Ascending aorta (tissue), 2 donors: ENCODE measurements around the gene IL21. TPM values are rescaled to one million over a fixed set of nuclear protein-coding genes. Genes with fewer than 3 reads are reported as not detected.

Experiments
- DNase-seq, 2 donors: peaks; one replicate each; pipeline ENCODE4 v3.0.0-alpha.2; 2019; ENCODE audit warnings: low spot score in 2 of 2
- H3K27ac ChIP-seq, 2 donors: fragments of 200-600 bp; sonication (generic); one replicate each; pipeline ENCODE4 v1.5.1; 2016 to 2017; ENCODE audit warnings: mild to moderate bottlenecking in 1 of 2
- H3K27me3 ChIP-seq: fragments of 200-600 bp; sonication (generic); one replicate; pipeline ENCODE4 v1.5.1; 2017
- H3K36me3 ChIP-seq, 2 donors: fragments of 200-600 bp; sonication (generic); one replicate each; pipeline ENCODE4 v1.5.1; 2016
- H3K4me1 ChIP-seq, 2 donors: fragments of 200-600 bp; sonication (generic); one replicate each; pipeline ENCODE4 v1.5.1; 2016 to 2017; ENCODE audit warnings: mild to moderate bottlenecking in 1 of 2
- H3K4me3 ChIP-seq, 2 donors: fragments of 200-600 bp; sonication (generic); one replicate each; pipeline ENCODE4 v1.5.1; 2016 to 2017; ENCODE audit warnings: mild to moderate bottlenecking in 1 of 2
- H3K9me3 ChIP-seq, 2 donors: fragments of 200-600 bp; sonication (generic); one replicate each; pipeline ENCODE4 v1.5.1; 2016
- intact Hi-C: fragments of 100-400 bp; cut with DNase I; formaldehyde crosslinking; loops from one replicate; pipeline ENCODE4 v1.15.1; 2023
- total RNA-seq: library from RNA; depleted of rRNA; stranded (reverse); fragments of >200 nt; gene quantifications from one replicate; pipeline ENCODE4 v1.1.0, GENCODE V29; 2016
- TF ChIP-seq, protein P1 (sequence below), 3 experiments: fragments of 200-600 bp in 2 of 3; fragments of 450-650 bp in 1 of 3; sonication (generic) in 2 of 3; IDR thresholded peaks; one replicate each; pipeline ENCODE4 v1.5.1; 2016 to 2019; ENCODE audit warnings: antibody characterized with exemption in 3 of 3, mild to moderate bottlenecking in 1 of 3, moderate library complexity in 1 of 3

Gene IL21
- not detected for total RNA-seq

DNA sequence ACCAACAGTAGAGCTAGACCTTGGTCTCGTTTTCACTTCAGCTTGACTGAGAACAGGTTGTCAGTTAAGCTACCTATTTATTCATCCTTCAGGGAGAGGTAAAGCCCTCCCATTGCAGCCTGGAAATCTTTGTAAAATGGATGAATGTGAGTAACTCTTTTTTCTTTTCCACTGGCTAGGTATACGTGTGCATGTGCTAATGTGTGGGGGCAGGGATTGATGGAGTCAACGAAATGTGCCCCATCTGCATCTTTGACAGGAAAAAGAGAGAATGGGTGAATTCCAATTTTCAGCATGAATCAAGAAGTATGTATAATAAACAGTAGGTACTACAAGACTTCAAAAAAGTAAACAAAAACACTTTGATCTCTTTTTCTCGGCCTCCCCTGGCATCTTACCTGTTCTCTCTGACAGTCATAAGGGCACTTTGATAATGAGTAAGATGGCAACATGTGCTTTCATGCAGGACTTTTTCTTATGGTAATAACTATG is at the start of gene IL21:
IL21 (minus strand) TSS at position 51 of the 492 bp plus-strand sequence. CDS start 55 bp downstream, outside the sequence.
- no peak for DNase-seq
- Histone ChIP-seq H3K27ac (no peak within 1 kb of the TSS), H3K4me1 (no peaks in the 10 kb centered on the region), H3K4me3 (no peak within 1 kb of the TSS), H3K36me3 (no peaks in the 10 kb centered on the region), H3K9me3 (no peaks in the 10 kb centered on the region), H3K27me3 (no peaks in the 10 kb centered on the region)
- intact Hi-C loops, result no loop called here
- TF ChIP-seq, protein P1, sequence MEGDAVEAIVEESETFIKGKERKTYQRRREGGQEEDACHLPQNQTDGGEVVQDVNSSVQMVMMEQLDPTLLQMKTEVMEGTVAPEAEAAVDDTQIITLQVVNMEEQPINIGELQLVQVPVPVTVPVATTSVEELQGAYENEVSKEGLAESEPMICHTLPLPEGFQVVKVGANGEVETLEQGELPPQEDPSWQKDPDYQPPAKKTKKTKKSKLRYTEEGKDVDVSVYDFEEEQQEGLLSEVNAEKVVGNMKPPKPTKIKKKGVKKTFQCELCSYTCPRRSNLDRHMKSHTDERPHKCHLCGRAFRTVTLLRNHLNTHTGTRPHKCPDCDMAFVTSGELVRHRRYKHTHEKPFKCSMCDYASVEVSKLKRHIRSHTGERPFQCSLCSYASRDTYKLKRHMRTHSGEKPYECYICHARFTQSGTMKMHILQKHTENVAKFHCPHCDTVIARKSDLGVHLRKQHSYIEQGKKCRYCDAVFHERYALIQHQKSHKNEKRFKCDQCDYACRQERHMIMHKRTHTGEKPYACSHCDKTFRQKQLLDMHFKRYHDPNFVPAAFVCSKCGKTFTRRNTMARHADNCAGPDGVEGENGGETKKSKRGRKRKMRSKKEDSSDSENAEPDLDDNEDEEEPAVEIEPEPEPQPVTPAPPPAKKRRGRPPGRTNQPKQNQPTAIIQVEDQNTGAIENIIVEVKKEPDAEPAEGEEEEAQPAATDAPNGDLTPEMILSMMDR (IDR thresholded peaks at IDR 0.05), result no peak

DNA sequence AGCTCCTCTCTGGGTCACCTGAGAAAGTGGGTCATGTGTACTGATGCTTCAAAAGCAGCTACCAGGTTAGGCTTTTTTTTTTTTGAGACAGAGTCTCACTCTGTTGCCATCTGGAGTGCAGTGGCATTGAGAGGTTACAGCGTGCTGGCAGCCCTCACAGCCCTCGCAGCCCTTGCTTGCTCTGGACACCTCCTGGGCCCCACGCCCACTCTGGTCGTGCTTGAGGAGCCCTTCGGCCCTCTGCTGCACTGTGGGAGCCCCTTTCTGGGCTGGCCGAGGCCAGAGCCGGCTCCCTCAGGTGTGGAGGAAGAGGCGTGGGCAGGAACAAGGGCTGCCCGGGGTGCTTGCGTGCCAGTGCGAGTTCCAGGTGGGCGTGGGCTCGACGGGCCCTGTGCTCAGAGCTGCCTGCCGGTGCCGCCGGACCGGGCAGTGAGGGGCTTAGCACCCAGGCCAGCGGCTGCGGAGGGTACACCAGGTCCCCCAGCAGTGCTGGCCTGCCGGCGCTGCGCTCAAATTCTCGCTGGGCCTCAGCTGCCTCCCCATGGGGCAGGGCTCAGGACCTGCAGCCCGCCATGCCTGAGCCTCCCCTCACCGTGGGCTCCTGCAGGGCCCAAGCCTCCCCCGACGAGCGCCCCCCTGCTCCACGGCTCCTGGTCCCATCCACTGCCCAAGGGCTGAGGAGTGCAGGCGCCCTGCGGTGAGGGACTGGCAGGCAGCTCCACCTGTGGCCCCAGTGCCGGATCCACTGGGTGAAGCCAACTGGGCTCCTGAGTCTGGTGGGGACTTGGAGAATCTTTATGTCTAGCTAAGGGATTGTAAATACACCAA is 49.3 kb upstream of the IL21 start:
- H3K4me1 ChIP-seq, result peaks cover 0 to 13% of the 10 kb centered on the region in 2 donors
- no peak overlapping the region for H3K4me3 ChIP-seq
- no peaks in the 10 kb centered on the region for H3K36me3 ChIP-seq
- intact Hi-C loops, result loop anchor here (10.0 kb wide), 2 partner anchors 155 to 245 kb away; partner anchors contain the start of gene FGF2
- DNase-seq, result no peak
- H3K9me3 ChIP-seq, result no peaks in the 10 kb centered on the region
- TF ChIP-seq, protein P1 (IDR thresholded peaks at IDR 0.05), result no peak
- no peaks in the 10 kb centered on the region for H3K27me3 ChIP-seq
- no peak overlapping the region for H3K27ac ChIP-seq

DNA sequence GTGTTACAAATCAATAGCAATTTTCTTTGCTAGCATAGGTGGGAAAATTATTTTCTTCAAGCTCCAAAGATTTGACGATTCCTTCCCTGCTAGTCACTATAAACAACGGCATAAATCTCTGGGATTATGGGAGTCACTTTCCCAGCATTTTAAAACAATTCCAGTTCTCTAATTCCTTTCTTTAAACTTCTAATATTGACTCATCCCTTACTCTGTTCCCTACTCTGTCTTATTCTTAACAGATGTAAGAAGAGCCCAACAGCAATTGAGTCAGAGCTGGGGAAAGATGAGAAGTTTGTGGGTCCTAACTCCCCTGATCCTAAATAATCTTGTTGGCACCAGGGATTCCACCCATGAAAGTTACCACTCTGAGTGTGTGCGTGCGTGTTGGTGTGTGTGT is 47.4 kb upstream of the IL21 start:
- intact Hi-C loops, result loop anchor here (10.0 kb wide), 2 partner anchors 157 to 247 kb away; partner anchors contain the start of gene FGF2
- H3K27ac ChIP-seq, result no peak overlapping the region
- peaks cover 0 to 13% of the 10 kb centered on the region in 2 donors for H3K4me1 ChIP-seq
- DNase-seq, result no peak
- H3K27me3 ChIP-seq, result no peaks in the 10 kb centered on the region
- TF ChIP-seq, protein P1 (IDR thresholded peaks at IDR 0.05), result no peak
- H3K4me3 ChIP-seq, result no peak overlapping the region
- H3K36me3 ChIP-seq, result no peaks in the 10 kb centered on the region
- H3K9me3 ChIP-seq, result no peaks in the 10 kb centered on the region

DNA sequence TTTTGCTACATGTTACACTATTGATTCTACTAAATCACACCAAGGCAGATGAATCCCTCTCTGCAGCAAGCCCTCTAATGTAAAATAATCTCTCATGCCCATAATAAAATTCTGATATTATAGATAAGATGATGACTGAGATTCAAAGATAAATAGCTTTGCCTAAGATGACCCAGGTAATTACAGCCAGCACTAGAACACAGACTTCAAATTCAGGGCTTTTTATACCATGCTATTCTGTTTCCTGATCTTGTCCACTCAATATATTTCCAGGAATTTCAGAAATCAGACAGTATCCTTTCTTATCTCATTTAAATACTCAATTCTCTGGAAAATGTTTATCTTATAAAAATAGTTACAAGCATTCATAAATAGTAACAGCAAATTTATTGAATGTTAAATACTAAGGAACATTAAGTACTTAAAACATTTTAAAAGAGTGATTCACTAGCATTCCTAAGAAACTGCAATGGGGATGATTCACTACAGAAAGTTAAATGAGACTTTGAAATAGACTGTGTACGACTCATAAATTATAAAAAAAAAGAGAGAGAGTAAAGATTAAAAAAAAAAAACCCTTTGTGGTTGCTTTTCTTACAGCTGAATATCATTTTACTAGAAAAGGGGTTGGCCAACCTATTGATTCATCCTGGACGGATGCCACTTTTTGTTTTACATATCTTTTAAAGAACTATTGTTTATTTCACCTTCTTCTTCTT is 45.8 kb upstream of the IL21 start:
- TF ChIP-seq, protein P1 (IDR thresholded peaks at IDR 0.05), result no peak

DNA sequence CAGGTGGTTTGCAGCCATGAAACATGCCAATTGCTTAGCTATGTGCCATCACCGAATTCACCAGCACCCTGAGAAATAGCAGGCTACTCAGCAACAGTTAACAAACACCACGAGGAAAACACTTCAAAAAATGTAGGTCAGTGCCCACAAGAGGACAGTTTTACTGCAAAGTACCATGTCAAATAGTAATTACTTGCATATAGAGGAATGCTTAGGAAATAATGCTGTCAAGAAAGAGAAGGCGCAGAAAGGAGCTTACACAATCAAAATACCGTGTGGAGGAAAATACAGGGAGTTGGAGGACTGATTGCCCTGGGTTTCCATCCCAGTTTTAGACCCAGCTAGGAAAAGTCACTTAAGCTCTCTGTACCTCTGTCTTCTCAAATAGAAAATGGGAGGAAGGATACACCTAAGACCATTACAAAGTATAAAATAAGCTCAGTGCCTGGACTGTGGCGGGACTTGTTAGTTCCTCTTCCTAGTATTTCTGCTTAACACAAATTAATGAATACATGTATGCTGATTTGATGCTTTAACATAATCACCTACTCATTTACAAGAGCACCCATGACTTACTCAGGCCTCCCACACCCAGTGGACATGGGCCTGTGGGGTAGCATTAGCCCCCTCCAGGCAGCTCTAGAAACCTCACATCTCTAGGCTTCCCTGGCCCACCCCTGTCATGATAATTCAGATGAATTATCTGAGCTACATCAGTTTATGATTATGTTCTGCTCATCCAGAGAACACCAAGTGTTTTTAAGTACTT is 44.5 kb upstream of the IL21 start:
- Histone ChIP-seq H3K27ac (peak overlapping the region; percentile 25 to 50), H3K4me1 (peaks cover 0 to 13% of the 10 kb centered on the region in 2 donors), H3K27me3 (no peaks in the 10 kb centered on the region), H3K9me3 (no peaks in the 10 kb centered on the region), H3K36me3 (no peaks in the 10 kb centered on the region), H3K4me3 (no peak overlapping the region)
- TF ChIP-seq, protein P1 (IDR thresholded peaks at IDR 0.05), result no peak
- no peak for DNase-seq
- intact Hi-C loops, result loop anchor here (10.0 kb wide), 2 partner anchors 159 to 249 kb away; partner anchors contain the start of gene FGF2

More for the DNA sequence above, 45.8 kb upstream of the IL21 start:
- intact Hi-C loops, result loop anchor here (2.0 to 10.0 kb wide), 3 partner anchors 66 to 248 kb away; partner anchors contain the start of genes BBS12 and FGF2
- no peaks in the 10 kb centered on the region for H3K27me3 ChIP-seq
- H3K4me1 ChIP-seq, result peaks cover 0 to 13% of the 10 kb centered on the region in 2 donors
- no peak overlapping the region for H3K4me3 ChIP-seq
- peak overlapping the region; percentile 50 to 53 for H3K27ac ChIP-seq
- no peak for DNase-seq
- no peaks in the 10 kb centered on the region for H3K9me3 ChIP-seq
- H3K36me3 ChIP-seq, result no peaks in the 10 kb centered on the region
